H1 (cell line): ENCODE data around the gene AIMP1. TPM values are rescaled to one million over a fixed set of nuclear protein-coding genes. Genes with fewer than 3 reads are reported as not detected.

Experiments used
- CTCF ChIA-PET: fragments of 300-600 bp; sonication (Branson Sonifier 250); formaldehyde crosslinking; loops from one replicate; lab custom pipeline; 2021; ENCODE audit not compliant: partially characterized antibody; lab: Charles Lee
- POLR2A ChIA-PET: fragments of 300-600 bp; sonication (Branson Sonifier 250); formaldehyde crosslinking; loops from one replicate; lab custom pipeline; 2021; ENCODE audit warnings: inconsistent platforms; ENCODE audit not compliant: partially characterized antibody; lab: Charles Lee
- DNase-seq, 2 experiments: peaks; one replicate each; pipeline versions ENCODE4 v3.0.0 to v3.0.0-alpha.2; 2010 to 2022; ENCODE audit warnings: low spot score in 2 of 2, low read depth in 1 of 2, mixed read lengths in 1 of 2
- FAIRE-seq: peaks from 2 replicates; lab custom pipeline; 2011; peaks lifted over from hg19 to GRCh38; lab: Jason Lieb, UNC
- H2AFZ ChIP-seq: 2 replicates; pipeline ENCODE4 v1.8.1; 2012; ENCODE audit warnings: low read length, inconsistent platforms
- H2AK5ac ChIP-seq: 2 replicates; pipeline ENCODE4 v1.6.1; 2013; ENCODE audit warnings: low read depth, low read length
- H2BK120ac ChIP-seq: replicated peaks from 2 replicates; pipeline ENCODE3; 2013; ENCODE audit warnings: low read depth, low read length, inconsistent platforms
- H2BK12ac ChIP-seq: 2 replicates; pipeline ENCODE4 v1.6.1; 2013; ENCODE audit warnings: low read depth, low read length
- H2BK15ac ChIP-seq: 2 replicates; pipeline ENCODE4 v1.6.1; 2013; ENCODE audit warnings: low read length
- H2BK20ac ChIP-seq: 2 replicates; pipeline ENCODE4 v1.6.1; 2013; ENCODE audit warnings: low read length
- H2BK5ac ChIP-seq: 2 replicates; pipeline ENCODE4 v1.6.1; 2013; ENCODE audit warnings: low read depth, low read length
- H3K14ac ChIP-seq: 2 replicates; pipeline ENCODE4 v1.6.1; 2013; ENCODE audit warnings: inconsistent platforms; ENCODE audit not compliant: insufficient read length
- H3K18ac ChIP-seq: 2 replicates; pipeline ENCODE4 v1.6.1; 2013; ENCODE audit warnings: low read length; ENCODE audit errors: extremely low read depth
- H3K23ac ChIP-seq: 2 replicates; pipeline ENCODE4 v1.6.1; 2013; ENCODE audit warnings: inconsistent platforms; ENCODE audit not compliant: insufficient read length
- H3K23me2 ChIP-seq: 2 replicates; pipeline ENCODE4 v1.6.1; 2013; ENCODE audit warnings: low read depth, low read length
- H3K27ac ChIP-seq: 2 replicates; pipeline ENCODE4 v1.6.1; 2011; ENCODE audit warnings: low read depth, low read length, inconsistent platforms
- H3K27me3 ChIP-seq, 4 experiments: replicated peaks in 1 of 4; 1 replicate in 1 of 4; 2 replicates in 3 of 4; pipeline versions ENCODE4 v1.6.1 to v1.8.1; 2011 to 2013; ENCODE audit warnings: low read length in 3 of 4, mild to moderate bottlenecking in 3 of 4, inconsistent platforms in 2 of 4, mixed read lengths in 2 of 4, moderate library complexity in 1 of 4; ENCODE audit not compliant: control insufficient read depth in 3 of 4, insufficient read depth in 3 of 4; ENCODE audit errors: extremely low read depth in 1 of 4
- H3K36me3 ChIP-seq, 4 experiments: 2 replicates each; pipeline versions ENCODE4 v1.6.1 to v1.8.1; 2011 to 2013; ENCODE audit warnings: mild to moderate bottlenecking in 4 of 4, low read length in 3 of 4, moderate library complexity in 2 of 4, control low read depth in 1 of 4, inconsistent platforms in 1 of 4; ENCODE audit not compliant: insufficient read depth in 4 of 4, control insufficient read depth in 2 of 4
- H3K4ac ChIP-seq: replicated peaks from 2 replicates; pipeline ENCODE3; 2013; ENCODE audit warnings: low read length, low read depth, mixed read lengths, inconsistent platforms; ENCODE audit not compliant: insufficient read length
- H3K4me1 ChIP-seq, 4 experiments: replicated peaks in 1 of 4; 1 replicate in 1 of 4; 2 replicates in 3 of 4; pipeline versions ENCODE4 v1.6.1 to v1.8.1; 2011 to 2013; ENCODE audit warnings: low read length in 3 of 4, inconsistent platforms in 2 of 4, mixed read lengths in 1 of 4; ENCODE audit not compliant: insufficient read depth in 4 of 4, control insufficient read depth in 3 of 4
- H3K4me2 ChIP-seq, 2 experiments: 2 replicates each; pipeline versions ENCODE4 v1.6.1 to v1.8.1; 2011 to 2013; ENCODE audit warnings: low read depth in 2 of 2, low read length in 2 of 2, control low read depth in 1 of 2, inconsistent platforms in 1 of 2, mild to moderate bottlenecking in 1 of 2; ENCODE audit not compliant: insufficient read depth in 1 of 2
- H3K4me3 ChIP-seq, 4 experiments: fragments of 200-600, 300-600 bp in 1 of 4; sonication (generic), shearing (Covaris generic), sonication (Bioruptor Twin) in 1 of 4; 2 replicates each; pipeline versions ENCODE4 v1.5.1 to v1.8.1; 2011 to 2016; ENCODE audit warnings: low read length in 4 of 4, low read depth in 3 of 4, control low read depth in 2 of 4, inconsistent platforms in 2 of 4, mild to moderate bottlenecking in 2 of 4, mixed read lengths in 1 of 4, moderate library complexity in 1 of 4; ENCODE audit not compliant: insufficient read depth in 2 of 4; ENCODE audit errors: extremely low read depth in 1 of 4
- H3K56ac ChIP-seq: replicated peaks from 2 replicates; pipeline ENCODE3; 2013; ENCODE audit warnings: low read depth, mild to moderate bottlenecking, mixed read lengths, low read length, inconsistent platforms; ENCODE audit not compliant: insufficient read length
- H3K79me1 ChIP-seq: 2 replicates; pipeline ENCODE4 v1.6.1; 2013; ENCODE audit warnings: low read depth, low read length, control low read depth
- H3K79me2 ChIP-seq, 2 experiments: 2 replicates each; pipeline versions ENCODE4 v1.6.1 to v1.8.1; 2012 to 2013; ENCODE audit warnings: low read length in 2 of 2, mild to moderate bottlenecking in 2 of 2, inconsistent platforms in 1 of 2; ENCODE audit not compliant: insufficient read depth in 2 of 2, control insufficient read depth in 1 of 2
- H3K9ac ChIP-seq, 4 experiments: replicated peaks in 1 of 4; 1 replicate in 1 of 4; 2 replicates in 3 of 4; pipeline versions ENCODE4 v1.6.1 to v1.8.1; 2011 to 2013; ENCODE audit warnings: low read depth in 3 of 4, low read length in 3 of 4, control low read depth in 2 of 4, mild to moderate bottlenecking in 2 of 4, moderate library complexity in 2 of 4, inconsistent platforms in 1 of 4; ENCODE audit errors: extremely low read depth in 1 of 4
- H3K9me3 ChIP-seq, 2 experiments: 2 replicates each; pipeline versions ENCODE4 v1.6.1 to v1.8.1; 2012 to 2013; ENCODE audit warnings: mild to moderate bottlenecking in 2 of 2, moderate library complexity in 2 of 2, control low read depth in 1 of 2, inconsistent platforms in 1 of 2, low read depth in 1 of 2, low read length in 1 of 2, mixed read lengths in 1 of 2; ENCODE audit not compliant: insufficient read depth in 2 of 2
- H4K20me1 ChIP-seq, 2 experiments: replicated peaks in 1 of 2; 2 replicates each; pipeline versions ENCODE3 to v1.8.1; 2011 to 2013; ENCODE audit warnings: inconsistent platforms in 2 of 2, low read length in 2 of 2, mild to moderate bottlenecking in 1 of 2; ENCODE audit not compliant: insufficient read depth in 2 of 2, control insufficient read depth in 1 of 2
- H4K5ac ChIP-seq: 2 replicates; pipeline ENCODE4 v1.6.1; 2013; ENCODE audit warnings: low read length, low read depth, mixed read lengths, inconsistent platforms; ENCODE audit not compliant: insufficient read length
- H4K8ac ChIP-seq: 2 replicates; pipeline ENCODE4 v1.8.0; 2013; ENCODE audit warnings: mild to moderate bottlenecking, moderate library complexity, low read length, inconsistent platforms; ENCODE audit not compliant: insufficient read depth; ENCODE audit errors: extremely low read depth
- H4K91ac ChIP-seq: replicated peaks from 2 replicates; pipeline ENCODE3; 2013; ENCODE audit warnings: low read length, mixed read lengths, inconsistent platforms; ENCODE audit not compliant: insufficient read length
- ATF2 ChIP-seq: IDR thresholded peaks from 2 replicates; pipeline ENCODE4 v1.6.1; 2012; ENCODE audit warnings: low read length, inconsistent platforms
- BACH1 ChIP-seq: IDR thresholded peaks from 2 replicates; pipeline ENCODE4 v1.6.1; 2012; ENCODE audit warnings: low read length, improper control_type of control experiment
- GABPA ChIP-seq: IDR thresholded peaks from 2 replicates; pipeline ENCODE4 v1.6.1; 2011; ENCODE audit warnings: mild to moderate bottlenecking, low read length, moderate library complexity, borderline replicate concordance; ENCODE audit not compliant: insufficient read depth
- HDAC6 ChIP-seq: IDR thresholded peaks from one replicate; pipeline ENCODE4 v1.7.1; 2012; ENCODE audit warnings: low read depth, mild to moderate bottlenecking, inconsistent platforms, low read length, moderate library complexity
- KDM5A ChIP-seq: fragments of 200-600 bp; IDR thresholded peaks from 2 replicates; pipeline ENCODE4 v1.7.1; 2012; ENCODE audit warnings: mild to moderate bottlenecking, low read length, inconsistent platforms, mixed read lengths
- MAFK ChIP-seq: IDR thresholded peaks from 2 replicates; pipeline ENCODE4 v1.6.1; 2012; ENCODE audit warnings: low read depth, mild to moderate bottlenecking, improper control_type of control experiment, low read length
- PHF8 ChIP-seq: fragments of 200-600 bp; sonication (generic); conservative IDR thresholded peaks from 2 replicates; pipeline ENCODE4 v1.7.1; 2012; ENCODE audit warnings: low read depth, mild to moderate bottlenecking, inconsistent platforms, low read length, moderate library complexity
- POLR2AphosphoS5 ChIP-seq: IDR thresholded peaks from 2 replicates; pipeline ENCODE4 v1.6.1; 2011; ENCODE audit warnings: low read depth, low read length
- RBBP5 ChIP-seq: IDR thresholded peaks from 2 replicates; pipeline ENCODE4 v1.7.1; 2012; ENCODE audit warnings: low read depth, mild to moderate bottlenecking, inconsistent platforms, low read length, moderate library complexity, borderline replicate concordance
- SP1 ChIP-seq: IDR thresholded peaks from 2 replicates; pipeline ENCODE4 v1.6.1; 2011; ENCODE audit warnings: low read depth, low read length
- SRF ChIP-seq: IDR thresholded peaks from 2 replicates; pipeline ENCODE4 v1.6.1; 2011; ENCODE audit warnings: mild to moderate bottlenecking, low read depth, low read length, moderate library complexity
- YY1 ChIP-seq: IDR thresholded peaks from 2 replicates; pipeline ENCODE4 v1.6.1; 2011; ENCODE audit warnings: low read depth, mild to moderate bottlenecking, low read length
- WGBS, 2 experiments: shearing (Covaris generic) in 1 of 2; methylation state at CpG; one replicate each; pipeline versions ENCODE4 v1.1.6 to v1.1.7; 2013 to 2015; ENCODE audit warnings: low lambda C conversion rate in 2 of 2, mixed read lengths in 2 of 2, inconsistent platforms in 1 of 2, low coverage in 1 of 2, missing lambda C conversion rate in 1 of 2; ENCODE audit not compliant: insufficient replicate concordance in 2 of 2, insufficient coverage in 1 of 2, insufficient read length in 1 of 2; ENCODE audit errors: extremely low coverage in 1 of 2, missing lambda C conversion rate in 1 of 2; 5-methylcytosine and 5-hydroxymethylcytosine counted together
- polyA plus RNA-seq, 7 experiments: library from polyadenylated mRNA; depleted of rRNA in 3 of 7; stranded (reverse) in 5 of 7; unstranded in 2 of 7; fragments of >200 nt in 5 of 7; fragments of 200-250 nt in 2 of 7; gene quantifications; 1 replicate in 5 of 7; 2 replicates in 1 of 7; 4 replicates in 1 of 7; pipeline versions ENCODE4 v1.2.1 to v1.2.3, GENCODE V29; 2011 to 2013; ENCODE audit warnings: missing spikeins in 2 of 7, mixed read lengths in 2 of 7
- total RNA-seq: library from RNA; stranded (reverse); fragmentation: NEBNext Ultra II Directional; extraction: Animal tissue kit (Norgen Biotek cat#: 25700); gene quantifications from 2 replicates; pipeline ENCODE4 v1.2.1, GENCODE V29; 2021

The AIMP1 gene
- total and polyA plus RNA-seq, 2 of the 8 experiments (the other 6 are each of a cell fraction or from before 2014, with no cell fraction given) = 7.9 to 54.6 TPM

- ChIA-PET POLR2A (no interaction called here), CTCF (interaction anchor here (1.1 to 1.2 kb wide), 3 partner anchors 33 to 443 kb away, joined by 3 read pairs; no protein-coding TSS in a partner anchor)
- H3K9ac ChIP-seq = no peak overlapping the region
- H3K56ac ChIP-seq = no peak overlapping the region
- H3K79me1 ChIP-seq = no peaks in the 10 kb centered on the region
- H3K36me3 ChIP-seq = no peaks in the 10 kb centered on the region
- H2BK20ac ChIP-seq = no peak overlapping the region
- no peak overlapping the region for H2AK5ac ChIP-seq
- H3K9me3 ChIP-seq = no peaks in the 10 kb centered on the region
- H4K8ac ChIP-seq = no peak overlapping the region
- H2BK120ac ChIP-seq = no peak overlapping the region
- no peak for FAIRE-seq
- WGBS, 2 experiments = 86% methylated on average over 1 of the region's 1 CpG; no CpG with 5 or more reads in 1 of the 2 experiments
- no peak overlapping the region for H4K5ac ChIP-seq
- no peaks in the 10 kb centered on the region for H3K23me2 ChIP-seq
- H3K4me3 ChIP-seq = no peak overlapping the region
- H3K79me2 ChIP-seq = no peaks in the 10 kb centered on the region
- no peak overlapping the region for H3K14ac ChIP-seq
- H2BK12ac ChIP-seq = no peak overlapping the region
- H3K4ac ChIP-seq = no peak overlapping the region
- H3K27ac ChIP-seq = no peak overlapping the region
- no peaks in the 10 kb centered on the region for H3K27me3 ChIP-seq
- no peak overlapping the region for H2AFZ ChIP-seq
- H3K4me1 ChIP-seq = peaks cover 0 to 3% (median 0%) of the 10 kb centered on the region in 4 experiments; a peak in 1 of 7 replicates
- TF ChIP-seq HDAC6 = no peak
- no peak for TF ChIP-seq KDM5A
- no peak for TF ChIP-seq RBBP5
- TF ChIP-seq SP1 = no peak
- TF ChIP-seq POLR2AphosphoS5 = no peak
- no peak for TF ChIP-seq YY1
- TF ChIP-seq MAFK = no peak
- TF ChIP-seq PHF8 = no peak
- TF ChIP-seq ATF2 = no peak
- TF ChIP-seq BACH1 = no peak
- TF ChIP-seq GABPA = no peak
- no peak for TF ChIP-seq SRF
- no peak overlapping the region for H2BK15ac ChIP-seq
- H3K18ac ChIP-seq = no peak overlapping the region
- no peak overlapping the region for H4K91ac ChIP-seq
- no peak for DNase-seq
- no peaks in the 10 kb centered on the region for H4K20me1 ChIP-seq
- H3K23ac ChIP-seq = no peak overlapping the region
- H2BK5ac ChIP-seq = no peak overlapping the region
- no peak overlapping the region for H3K4me2 ChIP-seq
Observed at GRCh38 chr4:106365613-106366012, 49.3 kb downstream of the AIMP1 start.
